ENCODE results near the gene PRPH.
A peak's percentile ranks its signal among the peaks of the same experiment; 100 is the strongest.
"Not testable (repeated sequence)": the region's sequence is repeated elsewhere in the genome, so short reads cannot be mapped to it uniquely, and the experiment has no call there.

The PRPH gene

GRCh38 chr12:49298160-49298559 is 3.2 kb downstream of the PRPH start:
- DNase-seq (ENCODE audit: low read depth): no peak

- DNase-seq (ENCODE audit: low read depth): no peak
These were observed 6.8 kb downstream of the PRPH start for GRCh38 chr12:49301760-49302159.

DNA sequence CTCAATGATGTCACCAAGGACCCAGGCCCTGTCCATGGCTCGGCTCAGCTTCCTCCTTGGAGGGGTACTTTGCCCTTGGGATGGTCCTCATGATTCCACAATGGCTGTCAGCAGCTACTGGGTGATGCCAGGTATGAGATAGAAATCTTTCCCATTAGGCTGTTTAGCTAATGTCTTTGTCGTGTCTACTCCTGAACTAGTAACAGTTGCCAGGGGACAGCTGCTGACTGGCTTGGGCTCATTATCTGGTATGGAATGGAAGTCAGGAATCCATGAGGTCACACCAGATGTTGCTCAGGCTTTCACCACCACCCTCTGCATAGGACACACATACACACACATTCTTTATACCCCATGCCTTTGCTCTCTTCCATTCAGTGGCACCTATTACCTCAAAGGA is 9.2 kb downstream of the PRPH start:
- no peak for DNase-seq (ENCODE audit: low read depth)

DNA sequence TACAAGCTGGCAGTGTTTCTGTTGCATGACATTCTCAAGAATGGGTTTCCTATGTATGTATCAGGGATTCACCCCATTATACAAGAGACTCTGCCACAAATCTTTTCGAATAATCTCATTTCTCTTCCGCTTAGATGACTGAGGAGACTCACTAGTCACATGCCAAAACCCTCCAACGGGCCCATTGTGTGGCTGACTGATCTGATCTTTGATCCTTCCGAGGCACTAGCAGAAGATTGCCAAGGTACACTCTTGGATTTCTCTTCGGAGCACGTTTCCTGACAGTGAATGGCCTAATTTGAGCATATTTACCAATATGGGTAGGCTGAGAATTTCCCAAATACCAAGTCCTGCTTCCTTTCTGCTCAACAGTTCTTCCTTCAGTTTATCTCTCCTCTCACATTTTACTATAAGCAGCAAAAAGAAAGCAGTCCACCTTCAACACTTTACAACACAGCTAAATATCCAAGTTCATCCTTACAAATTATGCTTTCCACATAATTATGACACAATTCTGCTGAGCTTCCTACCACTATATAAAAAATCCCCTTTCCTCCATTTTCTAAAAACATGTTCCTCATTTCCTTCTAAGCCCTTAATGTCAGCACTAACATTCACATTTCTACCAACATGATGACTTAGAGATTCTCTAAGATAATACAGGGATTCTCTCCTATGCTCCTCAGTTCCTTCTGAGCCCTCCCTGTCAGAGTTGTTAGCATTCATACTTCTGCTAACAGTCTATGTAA is 11.0 kb downstream of the PRPH start:
- DNase-seq (ENCODE audit: low read depth): no peak

DNA sequence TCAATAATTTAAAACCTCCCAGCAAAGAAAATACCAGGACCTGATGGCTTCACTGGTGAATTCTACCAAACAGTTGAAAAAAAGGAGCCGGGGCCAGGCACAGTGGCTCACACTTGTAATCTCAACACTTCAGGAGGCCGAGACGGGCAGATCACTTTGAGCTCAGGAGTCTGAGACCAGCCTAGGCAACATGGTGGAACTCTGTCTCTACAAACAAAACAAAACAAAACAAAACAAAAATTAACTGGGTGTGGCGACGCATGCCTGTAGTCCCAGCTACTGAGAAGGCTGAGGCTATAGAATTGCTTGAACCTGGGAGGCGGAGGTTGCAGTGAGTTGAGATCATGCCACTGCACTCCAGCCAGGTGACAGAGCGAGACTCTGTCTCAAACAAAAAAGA is 14.4 kb downstream of the PRPH start:
- no peak for DNase-seq (ENCODE audit: low read depth)

GRCh38 chr12:49310451-49311000 is 15.6 kb downstream of the PRPH start:
- DNase-seq (ENCODE audit: low read depth): not testable (repeated sequence)

DNA sequence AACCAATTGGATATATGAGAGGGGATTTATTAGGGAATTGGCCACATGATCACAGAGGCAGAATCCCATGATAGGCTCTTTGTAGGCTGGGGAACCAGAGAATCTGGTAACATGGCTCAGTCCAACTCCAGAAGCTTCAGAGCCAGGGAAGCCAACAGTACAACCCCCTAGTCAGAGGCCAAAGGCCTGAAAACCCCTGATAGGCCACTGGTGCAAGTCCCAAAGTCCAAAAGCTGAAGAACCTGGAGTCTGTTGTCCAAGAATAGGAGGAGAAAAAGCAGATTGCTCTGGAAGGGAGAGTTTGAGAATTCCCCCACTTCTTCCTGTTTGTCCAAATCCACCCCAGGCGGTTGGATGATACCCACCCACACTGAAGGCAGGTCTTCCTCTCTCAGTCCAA is 19.9 kb downstream of the PRPH start:
- no peak for DNase-seq (ENCODE audit: low read depth)

GRCh38 chr12:49317118-49317517 is 22.2 kb downstream of the PRPH start:
- DNase-seq (ENCODE audit: low read depth): not testable (repeated sequence)

GRCh38 chr12:49320411-49321103 is 25.6 kb downstream of the PRPH start:
- DNase-seq (ENCODE audit: low read depth): not testable (repeated sequence)

GRCh38 chr12:49322367-49322707 is 27.4 kb downstream of the PRPH start:
- no peak for DNase-seq (ENCODE audit: low read depth)

DNA sequence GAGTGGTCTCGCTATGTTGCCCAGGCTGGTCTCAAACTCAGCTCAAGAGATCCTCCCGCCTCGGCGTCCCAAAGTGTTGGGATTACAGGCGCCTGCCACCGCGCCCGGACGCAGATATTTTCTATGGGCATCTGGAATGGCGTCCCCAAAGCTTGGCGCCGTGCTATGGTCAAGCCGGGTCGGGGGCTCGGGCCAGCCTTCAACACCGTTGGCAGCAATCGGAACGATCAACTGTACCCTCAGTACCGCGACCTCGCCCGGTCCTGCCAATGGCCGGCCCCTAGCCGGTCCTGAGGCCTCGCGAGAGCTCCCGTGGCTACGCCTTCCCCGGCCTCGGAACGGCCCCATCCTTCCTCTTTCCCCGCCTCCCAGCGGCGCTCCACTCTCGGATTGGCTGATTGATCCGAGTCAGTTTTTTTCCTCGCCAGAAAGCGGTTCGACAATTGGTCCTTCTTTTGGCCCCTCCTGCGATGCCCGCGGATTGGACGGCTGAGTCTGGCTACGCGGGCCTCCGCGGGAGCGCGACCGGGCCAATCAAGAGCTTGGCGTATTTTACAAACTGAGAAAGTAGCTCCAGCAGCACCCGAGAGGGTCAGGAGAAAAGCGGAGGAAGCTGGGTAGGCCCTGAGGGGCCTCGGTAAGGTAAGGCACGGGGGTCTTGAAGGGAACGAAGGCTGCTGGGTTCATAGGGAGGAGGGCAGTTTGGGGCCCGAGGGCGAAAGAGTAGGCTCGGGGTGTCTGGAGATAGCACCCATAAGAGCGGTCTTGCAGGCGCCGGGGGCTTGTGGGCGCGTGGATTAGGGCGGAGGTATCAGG is 28.0 kb downstream of the PRPH start, which contains the start of gene TROAP:
TSS of gene TROAP (plus strand) at position 548 of the 816 bp plus-strand sequence. CDS start 354 bp downstream, outside the sequence.
- DNase-seq (ENCODE audit: low read depth): peak; percentile 93

- DNase-seq (ENCODE audit: low read depth): no peak
These were observed 28.7 kb downstream of the PRPH start for GRCh38 chr12:49323524-49324097.

- DNase-seq (ENCODE audit: low read depth): no peak
These were observed 30.7 kb downstream of the PRPH start for GRCh38 chr12:49325606-49326005.

GRCh38 chr12:49327368-49327767 is 32.4 kb downstream of the PRPH start:
- no peak for DNase-seq (ENCODE audit: low read depth)

DNA sequence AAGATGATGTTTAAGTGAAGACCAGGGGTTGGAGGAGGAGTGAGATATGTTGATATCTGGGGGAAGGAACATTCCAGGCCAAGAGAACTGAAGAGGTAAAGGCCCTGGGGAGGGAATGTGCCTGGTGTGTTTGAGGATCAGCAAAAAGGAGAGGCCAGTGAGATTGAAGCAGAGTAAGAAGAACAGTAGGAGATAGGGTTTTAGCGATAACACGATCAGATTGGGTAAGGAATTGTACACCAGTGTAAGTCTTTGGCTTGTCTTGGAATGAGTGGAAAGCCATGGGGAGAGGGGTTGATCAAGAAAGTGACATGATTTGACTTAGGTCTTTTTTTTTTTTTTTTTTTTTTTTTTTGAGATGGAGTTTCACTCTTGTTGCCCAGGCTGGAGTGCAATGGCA is 32.9 kb downstream of the PRPH start:
- no peak for DNase-seq (ENCODE audit: low read depth)

GRCh38 chr12:49328816-49329215 is 33.9 kb downstream of the PRPH start:
- DNase-seq (ENCODE audit: low read depth): no peak

DNA sequence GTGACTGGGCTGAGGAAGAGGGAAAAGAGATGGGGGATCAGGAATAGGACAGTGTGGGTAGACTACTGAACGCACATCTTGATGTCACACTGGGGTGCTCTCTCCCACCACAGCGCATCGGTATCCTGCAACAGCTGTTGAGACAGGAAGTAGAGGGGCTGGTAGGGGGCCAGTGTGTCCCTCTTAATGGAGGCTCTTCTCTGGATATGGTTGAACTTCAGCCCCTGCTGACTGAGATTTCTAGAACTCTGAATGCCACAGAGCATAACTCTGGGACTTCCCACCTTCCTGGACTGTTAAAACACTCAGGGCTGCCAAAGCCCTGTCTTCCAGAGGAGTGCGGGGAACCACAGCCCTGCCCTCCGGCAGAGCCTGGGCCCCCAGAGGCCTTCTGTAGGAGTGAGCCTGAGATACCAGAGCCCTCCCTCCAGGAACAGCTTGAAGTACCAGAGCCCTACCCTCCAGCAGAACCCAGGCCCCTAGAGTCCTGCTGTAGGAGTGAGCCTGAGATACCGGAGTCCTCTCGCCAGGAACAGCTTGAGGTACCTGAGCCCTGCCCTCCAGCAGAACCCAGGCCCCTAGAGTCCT is 35.2 kb downstream of the PRPH start:
- DNase-seq (ENCODE audit: low read depth): no peak

- DNase-seq (ENCODE audit: low read depth): no peak
These were observed 35.9 kb downstream of the PRPH start for GRCh38 chr12:49330631-49331379.

GRCh38 chr12:49331380-49332222 is 36.7 kb downstream of the PRPH start:
- no peak for DNase-seq (ENCODE audit: low read depth)

DNA sequence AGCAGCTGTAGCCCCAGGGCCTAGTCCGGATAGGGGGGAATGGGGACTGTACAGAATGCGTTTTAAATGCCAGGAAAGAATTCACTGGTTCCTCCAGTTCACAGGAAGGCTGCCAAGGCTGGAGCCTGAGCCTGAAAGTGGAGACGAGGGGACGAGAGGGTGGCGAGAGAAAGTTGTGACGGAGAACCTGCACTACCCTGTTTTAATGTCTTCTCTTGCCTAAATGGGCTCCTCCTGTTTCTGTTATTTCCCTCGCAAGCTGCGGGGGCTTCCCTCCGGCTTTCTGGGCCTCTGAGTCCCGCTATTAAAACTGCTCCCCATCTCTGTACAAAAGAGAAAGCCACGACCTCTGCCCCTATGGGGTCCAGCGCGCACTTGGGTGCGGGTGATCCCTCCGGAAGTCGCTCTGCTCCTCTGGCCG is 37.5 kb downstream of the PRPH start:
- DNase-seq (ENCODE audit: low read depth): no peak
